PC-3 (cell line): Measurements from ENCODE around the gene PTCH1.

ENCODE experiments used
- CTCF ChIP-seq: fragments of 300-600 bp; sonication (generic); conservative IDR thresholded peaks from 2 replicates; pipeline ENCODE4 v1.5.1; 2017; ENCODE audit warnings: antibody characterized with exemption, low read depth, mild to moderate bottlenecking, low read length
- EZH2 ChIP-seq: fragments of 300-600 bp; sonication (generic); IDR thresholded peaks from one replicate; pipeline ENCODE4 v1.6.1; 2017; ENCODE audit warnings: antibody characterized with exemption, mild to moderate bottlenecking, low read length; ENCODE audit not compliant: unreplicated experiment
- EZH2phosphoT487 ChIP-seq: fragments of 300-600 bp; sonication (generic); IDR thresholded peaks from 2 replicates; pipeline ENCODE4 v1.6.1; 2018; ENCODE audit warnings: mild to moderate bottlenecking, antibody characterized with exemption, low read length, borderline replicate concordance

DNA sequence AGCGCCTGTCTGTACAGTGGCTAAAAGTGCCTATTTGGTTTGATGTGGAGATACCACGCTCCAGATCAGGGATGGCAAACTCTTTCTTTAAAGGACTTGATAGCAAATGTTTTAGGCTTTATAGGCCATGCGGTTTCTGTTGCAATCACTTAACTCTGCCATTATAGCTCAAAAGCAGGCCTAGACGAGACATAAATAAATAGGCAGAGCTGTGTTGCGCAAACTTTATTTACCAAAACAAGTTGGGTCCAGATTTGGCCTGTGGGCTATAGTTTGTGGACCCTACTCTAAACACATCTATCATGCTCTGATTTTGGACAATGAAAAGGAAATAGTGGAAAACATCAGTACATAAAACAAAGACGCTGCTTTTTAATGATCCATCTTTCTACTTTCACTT, 79.2 kb downstream of the PTCH1 start:
- no peak for TF ChIP-seq CTCF
- no peak for TF ChIP-seq EZH2
- no peak for TF ChIP-seq EZH2phosphoT487
